GM12878 (cell line): Measurements from ENCODE around the gene NUDT22. TPM values are rescaled to one million over a fixed set of nuclear protein-coding genes. Genes with fewer than 3 reads are reported as not detected.
A peak's percentile ranks its signal among the peaks of the same experiment; 100 is the strongest.

Experiments used
- ATF7 ChIP-seq: fragments of 450-650 bp; IDR thresholded peaks from 2 replicates; pipeline ENCODE4 v1.6.1; 2016; ENCODE audit warnings: low read depth, mild to moderate bottlenecking
- BRCA1 ChIP-seq: IDR thresholded peaks from 2 replicates; pipeline ENCODE4 v1.6.1; 2011; ENCODE audit warnings: low read depth, low read length, improper control_type of control experiment
- CBX3 ChIP-seq: fragments of 200-600 bp; sonication (generic); IDR thresholded peaks from 2 replicates; pipeline ENCODE4 v1.6.1; 2016; ENCODE audit warnings: low read depth, borderline replicate concordance
- E2F8 ChIP-seq: fragments of 450-650 bp; IDR thresholded peaks from 2 replicates; pipeline ENCODE4 v1.6.1; 2018; ENCODE audit warnings: mild to moderate bottlenecking, low read depth, moderate library complexity; ENCODE audit not compliant: partially characterized antibody
- EGR1 ChIP-seq, 2 experiments: IDR thresholded peaks; 1 replicate in 1 of 2; 2 replicates in 1 of 2; pipeline ENCODE4 v1.6.1; 2011 to 2012; ENCODE audit warnings: low read depth in 2 of 2, low read length in 2 of 2, borderline replicate concordance in 1 of 2, mild to moderate bottlenecking in 1 of 2, moderate library complexity in 1 of 2
- ELK1 ChIP-seq: IDR thresholded peaks from 2 replicates; pipeline ENCODE4 v1.6.1; 2012; ENCODE audit warnings: low read depth, low read length, improper control_type of control experiment
- JUNB ChIP-seq: IDR thresholded peaks from 2 replicates; pipeline ENCODE4 v1.6.1; 2016; ENCODE audit warnings: antibody characterized with exemption, mild to moderate bottlenecking
- KAT2A ChIP-seq: conservative IDR thresholded peaks from 2 replicates; pipeline ENCODE4 v1.6.1; 2011; ENCODE audit warnings: low read depth, low read length; ENCODE audit not compliant: control insufficient read depth
- NR2C2 ChIP-seq: IDR thresholded peaks from 2 replicates; pipeline ENCODE4 v1.6.1; 2011; ENCODE audit warnings: borderline replicate concordance, low read depth; ENCODE audit not compliant: control insufficient read depth, insufficient read length
- PBX3 ChIP-seq: IDR thresholded peaks from 2 replicates; pipeline ENCODE4 v1.6.1; 2011; ENCODE audit warnings: mild to moderate bottlenecking, low read depth, low read length, moderate library complexity; ENCODE audit not compliant: insufficient replicate concordance
- POLR2AphosphoS2 ChIP-seq: IDR thresholded peaks from 2 replicates; pipeline ENCODE4 v1.6.1; 2011; ENCODE audit warnings: low read depth, mild to moderate bottlenecking, low read length, improper control_type of control experiment, moderate library complexity
- POLR2AphosphoS5 ChIP-seq: IDR thresholded peaks from 2 replicates; pipeline ENCODE4 v1.6.1; 2011; ENCODE audit warnings: mild to moderate bottlenecking, low read length, inconsistent platforms
- SP1 ChIP-seq: IDR thresholded peaks from one replicate; pipeline ENCODE4 v1.6.1; 2011; ENCODE audit warnings: low read depth, low read length
- ZBTB40 ChIP-seq: fragments of 450-650 bp; IDR thresholded peaks from 2 replicates; pipeline ENCODE4 v1.6.1; 2016; ENCODE audit warnings: mild to moderate bottlenecking, moderate library complexity, borderline replicate concordance
- ZNF592 ChIP-seq: fragments of 450-650 bp; IDR thresholded peaks from 2 replicates; pipeline ENCODE4 v1.6.1; 2017; ENCODE audit warnings: mild to moderate bottlenecking, moderate library complexity
- polyA plus RNA-seq, 11 experiments: library from polyadenylated mRNA; depleted of rRNA in 4 of 11; unstranded in 6 of 11; stranded (reverse) in 5 of 11; fragments of >200 nt; fragmentation: Nextera tagmentation in 4 of 11; fragmentation: Illumina TruSeq in 1 of 11; extraction: Ambion mirVana in 4 of 11; extraction: Trizol in 1 of 11; gene quantifications; 1 replicate in 1 of 11; 2 replicates in 10 of 11; pipeline versions ENCODE4 v1.2.1 to v1.2.3, GENCODE V29; 2011 to 2016; ENCODE audit warnings: inconsistent platforms in 2 of 11, missing spikeins in 2 of 11, low read depth in 1 of 11
- total RNA-seq, 4 experiments: library from RNA; depleted of rRNA in 3 of 4; stranded (reverse); fragments of >200 nt in 3 of 4; fragmentation: Illumina TruSeq in 1 of 4; extraction: Trizol in 1 of 4; gene quantifications; 2 replicates each; pipeline versions ENCODE4 v1.2.1 to v1.2.3, GENCODE V29; 2013 to 2021

Gene NUDT22
- total and polyA plus RNA-seq, 10 of the 15 experiments (the other 5 are each of a cell fraction or from before 2014, with no cell fraction given) = 6.7 to 115 (median 64.7) TPM

- TF ChIP-seq PBX3 (no peak), NR2C2 (no peak), POLR2AphosphoS2 (no peak), JUNB (no peak), KAT2A (no peak), E2F8 (no peak), BRCA1 (no peak), ZNF592 (no peak), ATF7 (no peak), ELK1 (no peak), POLR2AphosphoS5 (no peak), SP1 (peak; percentile 47), ZBTB40 (no peak), CBX3 (no peak), EGR1 (IDR thresholded peaks at IDR 0.05; ENCODE audit: borderline replicate concordance in 1 of 2, low read depth in 2 of 2, low read length in 2 of 2) (peak in 1 of 2 experiments; percentile 40; a peak in 1 of 3 replicates)
Measured at GRCh38 chr11:64251016-64251752, 25.1 kb downstream of the NUDT22 start, which contains the start of gene PLCB3 (continued).
